A673 (cell line): ENCODE results near the gene LMCD1. TPM values are rescaled to one million over a fixed set of nuclear protein-coding genes. Genes with fewer than 3 reads are reported as not detected.

Source experiments
- BruUV-seq: library from RNA; stranded (reverse); fragments of 400-500 nt; replicated peaks from 2 replicates; lab custom pipeline; 2021; lab: Mats Ljungman, UMichigan
- CTCF ChIA-PET: fragments of 300-600 bp; sonication (Branson Sonifier 250); formaldehyde crosslinking; loops from one replicate; lab custom pipeline; 2022; ENCODE audit warnings: antibody characterized with exemption; lab: Charles Lee
- POLR2A ChIA-PET: fragments of 300-600 bp; sonication (Branson Sonifier 250); formaldehyde crosslinking; loops from one replicate; lab custom pipeline; 2022; ENCODE audit warnings: antibody characterized with exemption; ENCODE audit not compliant: low non-redundant PET; lab: Charles Lee
- DNase-seq: peaks from one replicate; pipeline ENCODE4 v3.0.0-alpha.2; 2015; ENCODE audit warnings: low spot score
- H3K27ac ChIP-seq: fragments of 200-600 bp; sonication (generic); 2 replicates; pipeline ENCODE4 v1.5.1; 2016; ENCODE audit warnings: mixed run types, low read depth, mild to moderate bottlenecking, mixed read lengths, antibody characterized with exemption, low read length; ENCODE audit not compliant: poor library complexity, severe bottlenecking
- H3K27me3 ChIP-seq: fragments of 200-600 bp; sonication (generic); replicated peaks from 2 replicates; pipeline ENCODE4 v1.6.1; 2017; ENCODE audit warnings: mixed run types, low read depth, mild to moderate bottlenecking, mixed read lengths, antibody characterized with exemption, low read length; ENCODE audit not compliant: insufficient read depth, poor library complexity
- H3K36me3 ChIP-seq: fragments of 200-600 bp; sonication (generic); 2 replicates; pipeline ENCODE4 v1.6.1; 2016; ENCODE audit warnings: mixed run types, mild to moderate bottlenecking, mixed read lengths, antibody characterized with exemption, low read length; ENCODE audit not compliant: insufficient read depth, poor library complexity, severe bottlenecking
- H3K4me1 ChIP-seq: fragments of 200-600 bp; sonication (generic); 2 replicates; pipeline ENCODE4 v1.6.1; 2017; ENCODE audit warnings: mixed run types, mild to moderate bottlenecking, mixed read lengths, antibody characterized with exemption, low read length; ENCODE audit not compliant: insufficient read depth, poor library complexity, severe bottlenecking
- H3K4me3 ChIP-seq: fragments of 200-600 bp; sonication (generic); 2 replicates; pipeline ENCODE4 v1.5.1; 2016; ENCODE audit warnings: low read depth, mixed run types, mild to moderate bottlenecking, mixed read lengths, low read length; ENCODE audit not compliant: poor library complexity, severe bottlenecking
- H3K9me3 ChIP-seq: fragments of 200-600 bp; sonication (generic); 2 replicates; pipeline ENCODE4 v1.6.1; 2016; ENCODE audit warnings: mixed run types, low read depth, mild to moderate bottlenecking, mixed read lengths, antibody characterized with exemption, low read length; ENCODE audit not compliant: poor library complexity, severe bottlenecking
- CTCF ChIP-seq: fragments of 300-800, 200-600 bp; sonication (generic); conservative IDR thresholded peaks from 2 replicates; pipeline ENCODE4 v1.5.1; 2017; ENCODE audit warnings: low read depth, mild to moderate bottlenecking, antibody characterized with exemption, low read length, moderate library complexity, mixed read lengths
- EZH2 ChIP-seq: fragments of 200-600 bp; sonication (generic); IDR thresholded peaks from 2 replicates; pipeline ENCODE4 v1.6.1; 2017; ENCODE audit warnings: borderline replicate concordance, low read depth, mild to moderate bottlenecking, mixed read lengths, antibody characterized with exemption, low read length; ENCODE audit not compliant: poor library complexity, severe bottlenecking
- intact Hi-C: fragments of 100-400 bp; cut with micrococcal nuclease; formaldehyde crosslinking; loops from one replicate; pipeline ENCODE4 v1.10.0; 2022; ENCODE audit not compliant: unreplicated experiment
- total RNA-seq: library from RNA; stranded (reverse); gene quantifications from 2 replicates; pipeline ENCODE4 v1.2.3, GENCODE V29; 2021

The LMCD1 gene
- total RNA-seq, 1 experiment from 2014 or later, result 4.3 TPM

GRCh38 chr3:8554696-8555095, 53.1 kb downstream of the LMCD1 start:
- H3K4me3 ChIP-seq, result no peak overlapping the region
- H3K27me3 ChIP-seq, result no peaks in the 10 kb centered on the region
- no peaks in the 10 kb centered on the region for H3K9me3 ChIP-seq
- ChIA-PET CTCF (no interaction called here), POLR2A (no interaction called here)
- peaks cover 8% of the 10 kb centered on the region for H3K4me1 ChIP-seq
- intact Hi-C loops, result no loop called here
- no peak for DNase-seq
- TF ChIP-seq EZH2 (no peak), CTCF (no peak)
- no peak overlapping the region for H3K27ac ChIP-seq
- BruUV-seq, result no TSS peak
- H3K36me3 ChIP-seq, result no peaks in the 10 kb centered on the region

GRCh38 chr3:8555113-8555661, 53.6 kb downstream of the LMCD1 start:
- Histone ChIP-seq H3K9me3 (no peaks in the 10 kb centered on the region), H3K36me3 (no peaks in the 10 kb centered on the region), H3K27ac (no peak overlapping the region), H3K27me3 (no peaks in the 10 kb centered on the region), H3K4me1 (peaks cover 8% of the 10 kb centered on the region), H3K4me3 (no peak overlapping the region)
- POLR2A ChIA-PET, result interaction anchor here (0.7 kb wide), 1 partner anchor 161 kb away, joined by 4 read pairs; no protein-coding TSS in a partner anchor
- BruUV-seq, result no TSS peak
- intact Hi-C loops, result no loop called here
- peak; percentile 9 for DNase-seq
- TF ChIP-seq CTCF (no peak), EZH2 (no peak)
- CTCF ChIA-PET, result no interaction called here

GRCh38 chr3:8555725-8556472, 54.3 kb downstream of the LMCD1 start:
- BruUV-seq, result no TSS peak

More at GRCh38 chr3:8555725-8556472, 54.3 kb downstream of the LMCD1 start:
- Histone ChIP-seq H3K4me1 (peaks cover 8% of the 10 kb centered on the region), H3K27ac (no peak overlapping the region), H3K27me3 (no peaks in the 10 kb centered on the region), H3K9me3 (no peaks in the 10 kb centered on the region), H3K36me3 (no peaks in the 10 kb centered on the region), H3K4me3 (no peak overlapping the region)
- TF ChIP-seq CTCF (no peak), EZH2 (no peak)
- CTCF ChIA-PET, result no interaction called here
- DNase-seq, result no peak
- POLR2A ChIA-PET, result interaction anchor here (0.7 kb wide), 1 partner anchor 161 kb away, joined by 4 read pairs; no protein-coding TSS in a partner anchor
- intact Hi-C loops, result no loop called here
